Mesodermal cell (in vitro differentiated cells): Measurements from ENCODE around the gene ZNF385D.
A peak's percentile ranks its signal among the peaks of the same experiment; 100 is the strongest.
"Not testable (repeated sequence)": the region's sequence is repeated elsewhere in the genome, so short reads cannot be mapped to it uniquely, and the experiment has no call there.

Source experiments
- H3K27ac ChIP-seq: 2 replicates; pipeline ENCODE4 v1.7.0; 2013; ENCODE audit warnings: mild to moderate bottlenecking, low read depth, low read length, moderate library complexity; ENCODE audit not compliant: severe bottlenecking
- H3K36me3 ChIP-seq: 2 replicates; pipeline ENCODE4 v1.7.1; 2013; ENCODE audit warnings: mild to moderate bottlenecking, low read length, moderate library complexity; ENCODE audit not compliant: control insufficient read depth, insufficient read depth
- H3K4me1 ChIP-seq: one replicate; pipeline ENCODE4 v1.7.1; 2013; ENCODE audit warnings: mild to moderate bottlenecking, low read length; ENCODE audit not compliant: insufficient read depth, control insufficient read depth, poor library complexity, severe bottlenecking
- H3K4me3 ChIP-seq: 2 replicates; pipeline ENCODE4 v1.7.0; 2013; ENCODE audit warnings: low read length, control low read depth, mild to moderate bottlenecking; ENCODE audit not compliant: insufficient read depth, poor library complexity, severe bottlenecking; ENCODE audit errors: extremely low read depth
- H3K9me3 ChIP-seq: 2 replicates; pipeline ENCODE4 v1.7.1; 2013; ENCODE audit warnings: mild to moderate bottlenecking, low read length, moderate library complexity; ENCODE audit not compliant: control insufficient read depth
- WGBS, 2 experiments: methylation state at CpG; one replicate each; pipeline ENCODE4 v1.1.5; 2013; ENCODE audit warnings: missing lambda C conversion rate in 2 of 2; ENCODE audit not compliant: insufficient coverage in 2 of 2; 5-methylcytosine and 5-hydroxymethylcytosine counted together

ZNF385D gene

DNA sequence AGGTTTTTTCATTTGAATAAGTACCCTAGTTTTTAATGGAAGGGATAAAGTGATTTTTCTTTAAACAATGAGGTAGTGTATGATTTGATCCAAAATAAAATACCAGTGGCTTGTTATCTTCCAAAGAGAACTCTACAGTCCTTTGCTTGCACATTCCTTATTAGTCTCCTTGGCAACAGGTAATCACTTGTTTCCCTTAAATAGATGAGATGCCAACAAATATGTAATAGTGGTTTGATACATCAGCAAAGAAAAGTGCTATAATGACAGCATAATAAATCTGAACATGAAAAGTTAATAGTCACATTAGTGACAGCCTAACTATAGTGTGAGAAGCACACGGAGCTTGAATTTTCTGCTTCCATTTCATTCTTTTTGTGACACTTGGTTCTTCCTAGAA lies 360.2 kb downstream of the ZNF385D start:
- H3K9me3 ChIP-seq = peaks cover 4% of the 10 kb centered on the region
- H3K4me3 ChIP-seq = no peak overlapping the region
- H3K4me1 ChIP-seq = no peaks in the 10 kb centered on the region
- H3K36me3 ChIP-seq = no peaks in the 10 kb centered on the region
- H3K27ac ChIP-seq = no peak overlapping the region
- no CpG with 5 or more reads among the region's 1 CpG for WGBS, 2 experiments

GRCh38 chr3:21390136-21390535 lies 360.9 kb downstream of the ZNF385D start:
- H3K27ac ChIP-seq = no peak overlapping the region
- no peaks in the 10 kb centered on the region for H3K36me3 ChIP-seq
- no peaks in the 10 kb centered on the region for H3K4me1 ChIP-seq
- H3K9me3 ChIP-seq = peaks cover 4% of the 10 kb centered on the region
- 75% methylated on average over 2 of the region's 3 CpGs; no CpG with 5 or more reads in 1 of the 2 experiments for WGBS, 2 experiments
- no peak overlapping the region for H3K4me3 ChIP-seq

GRCh38 chr3:21387142-21387826 lies 363.7 kb downstream of the ZNF385D start:
- WGBS, 2 experiments = 94% methylated on average over 16 to 22 of the region's 30 CpGs

DNA sequence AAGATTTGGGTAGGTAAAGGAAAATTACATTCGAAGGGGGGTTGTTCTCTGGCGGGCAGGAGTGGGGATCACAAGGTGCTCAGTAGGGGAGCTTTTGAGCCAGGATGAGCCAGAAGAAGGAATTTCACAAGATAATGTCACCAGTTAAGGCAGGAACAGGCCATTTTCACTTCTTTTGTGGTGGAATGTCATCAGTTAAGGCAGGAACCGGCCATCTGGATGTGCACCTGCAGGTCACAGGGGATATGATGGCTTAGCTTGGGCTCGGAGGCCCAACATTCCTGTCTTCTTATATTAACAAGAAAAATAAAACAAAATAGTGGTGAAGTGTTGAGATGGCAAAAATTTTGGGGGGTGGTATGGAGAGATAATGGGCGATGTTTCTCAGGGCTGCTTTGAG lies 373.0 kb downstream of the ZNF385D start:
- H3K9me3 ChIP-seq, H3K27ac ChIP-seq, H3K36me3 ChIP-seq, H3K4me3 ChIP-seq, H3K4me1 ChIP-seq: not testable (repeated sequence)
- 69% methylated on average over 2 of the region's 5 CpGs; no CpG with 5 or more reads in 1 of the 2 experiments for WGBS, 2 experiments

More at GRCh38 chr3:21387142-21387826, 363.7 kb downstream of the ZNF385D start:
- not testable (repeated sequence) for H3K27ac ChIP-seq, H3K36me3 ChIP-seq, H3K4me3 ChIP-seq, H3K4me1 ChIP-seq, H3K9me3 ChIP-seq

GRCh38 chr3:21377071-21377769 lies 373.8 kb downstream of the ZNF385D start:
- Histone ChIP-seq H3K4me3 (no peak overlapping the region), H3K4me1 (no peaks in the 10 kb centered on the region), H3K9me3 (no peaks in the 10 kb centered on the region), H3K36me3 (no peaks in the 10 kb centered on the region), H3K27ac (no peak overlapping the region)

DNA sequence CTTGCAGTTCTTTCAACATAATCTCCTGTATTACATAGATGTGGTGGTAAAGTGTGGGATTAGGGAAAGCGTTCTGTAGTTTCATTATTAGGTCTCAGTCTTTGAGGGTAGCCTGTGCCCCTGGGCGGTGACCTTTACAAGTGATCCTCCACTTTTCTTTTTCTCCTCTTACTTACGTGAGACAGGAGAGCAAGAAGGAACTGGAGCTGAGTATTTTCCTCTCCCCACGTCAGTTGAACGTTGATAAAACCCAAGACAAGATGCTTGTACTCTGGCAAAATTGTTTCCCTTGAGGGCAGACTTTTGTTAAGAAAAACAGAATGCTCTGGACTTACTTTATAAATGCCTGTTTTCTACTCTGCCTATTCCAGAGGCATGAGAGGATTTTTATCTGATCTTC lies 378.7 kb downstream of the ZNF385D start:
- no peaks in the 10 kb centered on the region for H3K4me1 ChIP-seq
- H3K9me3 ChIP-seq = no peaks in the 10 kb centered on the region
- WGBS, 2 experiments = 80 to 81% methylated on average over 1 to 3 of the region's 5 CpGs
- peak overlapping the region; percentile 64 for H3K27ac ChIP-seq
- no peaks in the 10 kb centered on the region for H3K36me3 ChIP-seq
- no peak overlapping the region for H3K4me3 ChIP-seq
